HG03354 (cell line): ENCODE data around the gene GSTA3.
A peak's percentile ranks its signal among the peaks of the same experiment; 100 is the strongest.
"Not testable (repeated sequence)": the region's sequence is repeated elsewhere in the genome, so short reads cannot be mapped to it uniquely, and the experiment has no call there.

ENCODE experiments used
- ATAC-seq: cut with Tn5 transposase; IDR thresholded peaks from one replicate; pipeline ENCODE4 v1.9.1; 2021; ENCODE audit warnings: mild to moderate bottlenecking; ENCODE audit not compliant: unreplicated experiment, poor library complexity, severe bottlenecking

Gene GSTA3

DNA sequence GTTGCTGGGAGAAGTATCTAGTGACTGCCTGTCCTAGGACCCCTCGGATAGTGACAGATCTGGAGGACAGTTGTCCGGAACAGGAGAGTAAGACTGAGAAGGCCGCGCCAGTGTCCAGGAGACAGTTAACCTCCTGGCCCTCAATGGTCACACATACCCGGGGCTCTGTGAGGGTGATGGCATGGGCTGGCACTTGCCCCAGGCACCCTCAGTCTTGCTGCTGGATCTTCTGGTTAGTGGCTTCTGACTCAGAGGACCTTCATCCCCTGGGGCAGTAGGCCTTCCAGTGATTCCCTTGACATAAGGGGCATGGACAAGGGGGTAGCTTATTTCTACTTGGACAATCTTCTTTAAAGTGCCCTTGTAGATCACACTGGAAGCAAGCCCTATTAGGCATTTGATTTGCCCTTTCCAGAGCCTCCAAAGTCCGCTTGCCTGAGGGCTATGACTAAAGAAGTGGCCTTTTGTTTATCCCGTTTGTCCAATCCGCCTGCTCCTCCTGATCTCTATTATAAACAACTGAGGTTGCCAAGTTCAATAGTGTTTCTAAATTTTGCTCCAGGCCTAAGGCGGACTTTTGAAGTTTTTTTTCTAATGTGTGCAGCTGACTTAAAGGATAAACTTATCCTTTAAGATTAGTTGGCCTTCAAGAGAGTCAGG lies 8.7 kb upstream of the GSTA3 start:
- not testable (repeated sequence) for ATAC-seq

DNA sequence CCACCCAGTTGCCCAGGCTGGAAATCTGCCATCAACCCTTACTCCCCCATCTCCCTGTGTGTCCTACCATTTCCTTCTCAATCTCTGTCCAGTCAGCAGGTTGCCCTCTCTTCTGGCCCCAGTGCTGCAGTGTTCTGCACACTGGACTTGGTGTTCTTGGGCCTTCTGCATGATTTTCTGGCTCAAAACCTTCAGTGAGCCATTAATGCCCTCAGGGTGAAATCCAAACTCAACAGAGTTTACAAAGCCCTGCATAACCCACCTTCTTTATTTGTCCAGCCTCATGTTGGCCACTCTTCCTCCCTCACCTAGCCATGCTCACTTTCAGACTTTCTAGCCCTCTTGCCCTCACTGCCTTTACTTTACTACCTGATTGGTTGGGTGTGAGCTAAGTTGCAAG lies 5.0 kb upstream of the GSTA3 start:
- no peak for ATAC-seq

DNA sequence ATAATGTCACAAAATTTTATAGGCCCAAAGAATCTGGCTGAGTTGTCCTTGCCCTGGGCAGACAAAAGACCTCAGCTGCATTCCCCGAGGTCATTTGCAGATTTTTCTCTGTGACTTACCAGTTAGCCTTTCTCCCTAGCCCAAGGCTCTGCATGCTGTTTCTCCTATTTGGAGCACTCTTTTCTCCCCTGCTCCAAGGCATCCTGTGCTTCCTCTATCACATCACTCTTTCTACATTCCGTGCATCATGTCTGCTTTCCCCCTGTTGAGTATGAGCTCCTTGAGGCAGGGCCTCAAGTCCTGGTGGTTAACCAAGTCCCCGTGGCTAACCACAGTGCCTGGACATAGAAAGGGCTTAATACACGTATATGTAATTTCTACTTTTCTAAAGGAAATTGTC lies 593 bp upstream of the GSTA3 start:
- no peak for ATAC-seq

DNA sequence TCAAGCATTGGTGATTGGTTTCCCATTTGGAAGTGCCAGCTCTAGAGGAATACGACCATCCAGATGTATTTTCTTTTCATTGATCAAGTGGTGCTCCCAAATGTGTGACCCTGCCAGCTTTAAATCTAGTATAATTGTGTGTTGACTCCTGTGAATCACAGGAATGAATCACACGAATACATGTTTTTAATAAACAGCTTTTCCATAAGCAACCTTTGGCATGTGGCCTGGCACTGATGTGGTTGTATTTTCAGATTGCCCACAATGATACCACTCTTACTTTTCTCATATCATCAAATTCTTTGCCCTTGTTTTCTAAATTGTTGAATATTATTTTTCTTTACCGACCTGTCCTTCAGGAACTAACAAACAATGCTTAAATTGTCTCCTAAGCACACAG lies 367 bp downstream of the GSTA3 start:
- no peak for ATAC-seq

DNA sequence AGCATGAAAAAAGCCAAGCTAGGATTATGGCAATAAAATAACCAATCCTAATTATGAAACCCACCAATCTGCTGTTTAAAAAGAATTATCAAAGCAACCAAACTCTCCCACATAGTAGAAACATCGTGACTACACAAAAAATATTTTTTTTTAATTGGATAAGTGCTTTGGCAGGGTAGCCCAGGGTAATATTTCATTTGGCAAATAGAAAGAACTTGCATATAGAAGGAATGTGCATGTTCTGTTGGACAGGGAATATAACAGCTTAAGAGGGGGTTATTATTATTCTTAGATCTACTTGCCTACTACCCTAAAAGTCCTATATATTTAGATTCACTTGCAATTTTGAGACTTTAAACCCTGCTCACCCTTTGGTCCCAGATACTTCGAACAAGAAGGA lies 972 bp downstream of the GSTA3 start:
- no peak for ATAC-seq

DNA sequence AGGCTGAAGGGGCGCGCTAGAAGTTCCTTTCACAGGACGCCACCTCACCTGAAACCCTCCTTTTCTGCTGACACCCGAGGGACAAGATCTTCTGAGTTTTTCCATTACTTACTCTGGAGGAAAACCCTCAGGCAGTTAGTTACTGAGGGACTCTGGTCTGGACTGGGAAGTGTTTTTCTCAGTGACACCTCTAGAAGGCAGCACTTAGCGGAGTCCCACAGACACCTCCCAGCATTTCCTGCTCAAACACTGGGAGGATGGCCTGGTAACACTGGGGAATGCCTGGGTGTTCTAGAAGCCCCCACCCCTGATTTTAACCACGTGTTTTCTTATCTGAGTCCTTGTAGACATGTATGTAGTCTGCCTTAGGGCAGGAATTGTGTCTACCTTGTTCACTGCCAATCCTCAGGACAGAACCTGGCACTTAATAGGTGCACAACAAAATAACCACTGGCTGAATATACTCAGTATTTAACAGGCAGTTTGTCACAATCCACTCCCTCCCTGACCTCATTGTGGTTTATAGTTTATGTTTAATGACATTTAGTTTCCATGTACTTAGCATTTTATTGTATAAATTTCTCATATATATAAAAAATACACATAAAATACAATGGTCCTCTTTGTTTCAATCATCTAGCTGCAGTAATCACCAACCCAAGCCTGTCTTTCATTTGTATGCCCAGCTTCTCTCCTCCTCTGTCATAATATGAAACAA lies 4.8 kb downstream of the GSTA3 start:
- ATAC-seq, result no peak

DNA sequence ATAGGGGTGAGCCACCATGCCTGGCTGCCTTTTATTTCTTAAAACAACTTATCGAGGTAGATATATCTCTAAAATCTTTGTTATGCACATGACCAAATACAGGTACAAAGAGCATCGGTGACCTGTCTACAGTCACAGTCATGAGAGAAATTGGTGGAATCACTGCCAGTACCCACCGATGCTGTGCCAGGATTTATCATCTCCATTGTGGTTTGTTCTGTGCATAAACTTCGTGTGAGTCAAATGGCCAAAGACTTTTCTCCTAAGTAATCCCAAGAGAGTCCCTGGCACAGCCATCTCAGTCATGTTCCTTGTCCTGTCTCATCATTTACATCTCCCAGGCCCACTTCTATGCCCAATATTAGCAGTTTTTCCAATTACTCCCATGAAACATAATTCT lies 9.0 kb downstream of the GSTA3 start:
- no peak for ATAC-seq

DNA sequence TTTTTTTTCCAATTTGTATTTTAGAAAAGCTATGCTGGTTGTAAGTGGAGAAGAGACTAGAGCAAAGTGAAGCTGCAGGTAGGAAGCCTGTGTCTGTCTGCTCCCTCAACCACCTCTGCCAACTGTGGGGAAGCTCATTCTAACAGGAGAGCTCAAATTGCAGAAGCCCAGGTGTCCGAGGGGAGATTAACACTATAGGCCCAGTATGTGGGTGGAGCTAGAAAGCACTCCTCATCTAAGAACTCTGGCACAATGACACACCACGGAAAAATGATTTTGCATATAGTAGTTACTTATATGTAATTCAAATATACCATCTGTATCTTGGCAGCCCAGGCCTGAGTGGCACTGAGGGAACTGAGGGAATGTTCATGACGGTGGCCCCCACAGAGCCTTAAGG lies 13.7 kb downstream of the GSTA3 start:
- not testable (repeated sequence) for ATAC-seq

DNA sequence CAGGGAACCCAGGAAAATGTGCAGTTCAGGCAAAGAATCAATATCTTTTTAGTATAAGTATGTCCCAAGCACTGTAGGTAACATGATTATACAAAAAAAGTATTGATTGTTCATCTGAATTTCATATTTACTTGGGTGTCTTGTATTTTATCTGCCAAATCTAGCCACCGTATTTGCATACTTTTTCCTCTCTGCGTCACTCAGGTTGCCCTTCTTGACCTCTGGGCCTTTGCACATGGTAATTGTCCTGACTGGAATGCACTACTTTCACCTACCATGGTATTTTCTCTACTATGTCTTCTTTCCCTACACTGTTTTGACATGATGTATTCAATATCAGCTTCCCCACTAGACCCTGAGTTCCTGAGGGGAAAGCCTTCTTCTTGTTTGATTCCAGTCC lies 15.2 kb downstream of the GSTA3 start:
- no peak for ATAC-seq

DNA sequence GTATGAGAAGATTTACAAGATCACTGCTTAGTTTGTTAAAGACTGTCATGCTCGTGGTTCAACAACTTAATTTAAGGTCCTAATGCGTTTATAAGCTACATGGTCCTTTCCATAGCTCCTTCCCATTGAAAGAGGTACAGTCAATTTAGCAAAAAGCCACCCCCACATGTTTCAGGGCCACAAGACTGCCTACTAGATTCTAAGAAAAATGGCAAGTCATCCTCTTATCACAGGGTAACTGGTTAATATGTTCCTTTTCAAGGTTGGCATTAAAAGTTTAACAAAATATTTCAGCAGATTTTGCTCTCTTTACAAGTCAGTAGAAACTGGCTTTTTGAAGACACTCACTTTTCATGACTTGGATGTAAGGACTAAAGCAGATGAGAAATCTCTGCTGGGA lies 15.7 kb downstream of the GSTA3 start:
- ATAC-seq, result no peak

DNA sequence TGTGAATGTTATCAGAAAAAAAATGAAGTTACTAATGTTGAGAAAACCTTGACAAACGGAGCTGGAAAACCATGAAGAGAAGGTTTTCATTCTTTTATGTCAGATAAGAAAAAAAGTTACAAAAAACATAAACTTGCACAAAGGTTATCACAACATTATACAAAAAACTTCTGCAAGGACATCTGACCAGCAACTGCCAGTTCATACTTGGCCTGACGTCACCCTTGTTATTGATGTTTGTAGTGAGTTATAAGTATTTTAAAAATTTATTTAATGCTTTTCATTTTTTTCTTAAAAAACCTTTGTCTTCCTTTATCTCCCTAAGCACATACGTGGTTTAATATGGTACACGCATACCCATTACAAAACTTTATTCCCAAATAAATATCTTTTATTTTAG lies 16.3 kb downstream of the GSTA3 start:
- ATAC-seq, result no peak

DNA sequence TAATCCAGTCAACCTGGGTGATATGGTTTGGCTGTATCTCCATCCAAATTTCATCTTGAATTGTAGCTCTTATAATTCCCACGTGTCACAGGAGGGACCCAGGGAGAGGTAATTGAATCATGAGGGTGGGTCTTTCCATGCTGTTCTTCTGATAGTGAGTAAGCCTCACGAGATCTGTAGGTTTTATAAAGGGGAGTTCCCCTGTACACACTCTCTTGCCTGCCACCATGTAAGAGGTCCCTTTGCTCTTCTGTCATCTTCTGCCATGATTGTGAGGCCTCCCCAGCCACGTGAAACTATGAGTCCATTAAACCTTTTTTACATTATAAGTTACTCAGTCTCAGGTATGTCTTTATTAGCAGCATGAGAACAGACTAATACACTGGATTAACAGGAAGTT lies 19.5 kb downstream of the GSTA3 start:
- ATAC-seq, result no peak

DNA sequence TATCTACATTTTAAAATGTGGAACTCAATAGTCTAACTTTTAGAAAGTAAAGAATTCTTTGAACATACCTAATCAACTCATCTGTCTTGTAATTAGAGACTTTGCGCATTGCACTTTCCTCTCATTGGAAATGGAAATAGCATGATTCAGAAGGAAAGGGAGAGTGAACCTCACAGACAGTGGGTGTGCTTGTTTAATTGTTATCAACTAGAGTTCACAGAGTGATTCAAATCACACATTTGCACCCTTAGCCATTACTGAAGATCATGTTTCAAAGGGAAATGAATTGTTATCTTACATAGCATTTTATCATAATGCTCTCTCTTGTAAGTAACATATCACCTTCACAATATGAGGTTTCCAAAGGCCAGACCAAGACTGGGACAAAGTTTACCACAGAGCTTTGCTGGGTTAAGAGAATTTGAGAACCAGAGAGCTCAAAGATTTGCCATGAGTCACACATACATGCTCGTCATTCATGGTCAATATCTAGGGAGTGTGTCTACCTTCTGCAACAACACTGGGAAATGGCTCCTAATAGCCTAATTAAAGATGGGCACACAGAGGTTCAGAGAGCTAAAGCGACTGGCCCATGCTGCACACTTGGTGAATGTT lies 21.5 kb downstream of the GSTA3 start:
- no peak for ATAC-seq

DNA sequence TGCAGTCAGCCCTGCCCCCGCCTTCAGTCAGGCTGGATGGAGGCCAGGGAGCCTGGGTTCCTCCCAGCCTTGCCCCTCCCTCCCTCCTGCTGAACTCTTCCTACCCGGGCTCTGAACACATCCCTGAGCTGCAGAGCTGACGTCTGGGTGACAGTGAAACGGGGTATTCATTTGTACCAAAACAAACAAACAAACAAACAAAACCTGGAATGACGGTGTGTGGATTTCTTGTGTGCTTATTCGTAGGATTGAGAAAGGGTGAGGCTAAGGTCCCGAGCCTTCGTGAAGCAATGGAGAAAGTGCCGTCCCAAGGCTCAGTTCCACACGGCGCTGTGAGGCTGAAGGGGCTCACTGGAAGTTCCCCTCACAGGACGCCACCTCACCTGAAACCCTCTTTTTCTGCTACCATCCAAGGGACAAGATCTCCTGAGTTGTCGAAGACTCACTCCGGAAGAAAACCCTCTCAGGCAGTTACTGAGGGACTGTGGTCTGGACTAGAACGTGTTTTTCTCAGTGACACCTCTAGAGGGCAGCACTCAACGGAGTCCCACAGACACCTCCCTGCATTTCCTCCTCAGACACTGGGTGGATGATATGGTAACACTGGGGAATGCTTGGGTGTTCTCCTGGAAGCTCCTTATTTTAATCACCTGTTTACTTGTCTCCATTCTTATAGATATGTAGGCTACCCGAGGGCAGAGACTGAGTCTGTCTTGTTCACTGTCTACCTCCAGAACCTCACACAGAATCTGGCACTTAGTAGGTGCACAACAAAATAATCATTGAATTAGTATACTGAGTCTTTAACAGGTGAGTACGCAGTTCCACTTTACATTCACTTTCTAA lies 27.3 kb downstream of the GSTA3 start:
- peak; percentile 100 for ATAC-seq

DNA sequence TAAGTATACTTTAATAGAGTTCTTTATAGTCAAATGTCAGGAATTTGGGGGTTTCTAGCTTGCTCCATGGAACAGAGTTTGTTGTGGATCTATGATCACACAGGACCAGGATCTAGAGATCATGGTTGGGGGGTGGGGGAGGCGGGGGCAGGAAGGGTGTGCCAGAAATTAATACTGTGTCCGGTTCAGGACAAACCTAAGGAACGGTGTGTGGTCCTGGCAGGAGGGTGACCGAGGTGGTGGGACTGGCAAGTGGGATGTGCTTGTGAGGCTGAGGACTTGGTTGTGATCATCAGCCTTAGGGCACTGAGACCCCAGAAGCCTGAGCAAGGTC lies 27.9 kb downstream of the GSTA3 start:
- no peak for ATAC-seq

DNA sequence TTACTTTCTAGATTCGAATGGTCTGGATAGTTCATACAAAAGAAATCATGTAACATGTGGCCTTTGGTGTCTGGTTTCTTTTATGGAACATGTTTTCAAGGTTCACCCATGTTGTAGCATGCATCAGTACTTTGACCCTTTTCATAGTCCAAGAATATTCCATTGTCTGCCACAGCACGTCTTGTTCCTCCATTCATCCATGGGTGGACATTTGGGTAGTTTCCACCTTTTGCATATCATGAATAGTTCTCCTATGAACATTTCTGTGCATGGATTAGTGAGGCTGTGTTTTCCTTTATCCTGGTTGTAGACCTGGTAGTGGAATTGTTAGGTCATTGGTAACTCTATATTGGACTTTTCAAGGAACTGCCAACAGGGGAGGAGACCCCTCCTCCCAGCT lies 31.7 kb downstream of the GSTA3 start:
- no peak for ATAC-seq

DNA sequence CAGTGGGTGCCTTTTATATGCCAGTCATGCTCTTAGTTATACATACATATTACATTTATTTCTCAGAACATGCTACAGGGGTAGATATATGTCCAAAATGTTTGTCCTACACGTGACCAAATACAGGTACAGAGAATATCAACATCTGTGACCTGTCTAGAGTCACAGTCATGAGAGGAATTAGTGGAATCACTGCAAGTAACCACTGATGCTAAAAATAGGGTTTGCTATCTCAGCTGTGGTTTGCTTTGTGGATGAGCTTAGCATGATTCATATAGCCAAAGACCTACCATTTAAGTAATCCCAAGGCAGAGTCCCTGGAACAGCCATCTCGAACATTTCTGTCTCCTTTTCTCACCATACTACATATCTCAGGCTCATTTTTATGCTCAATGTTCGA lies 32.3 kb downstream of the GSTA3 start:
- ATAC-seq, result no peak

DNA sequence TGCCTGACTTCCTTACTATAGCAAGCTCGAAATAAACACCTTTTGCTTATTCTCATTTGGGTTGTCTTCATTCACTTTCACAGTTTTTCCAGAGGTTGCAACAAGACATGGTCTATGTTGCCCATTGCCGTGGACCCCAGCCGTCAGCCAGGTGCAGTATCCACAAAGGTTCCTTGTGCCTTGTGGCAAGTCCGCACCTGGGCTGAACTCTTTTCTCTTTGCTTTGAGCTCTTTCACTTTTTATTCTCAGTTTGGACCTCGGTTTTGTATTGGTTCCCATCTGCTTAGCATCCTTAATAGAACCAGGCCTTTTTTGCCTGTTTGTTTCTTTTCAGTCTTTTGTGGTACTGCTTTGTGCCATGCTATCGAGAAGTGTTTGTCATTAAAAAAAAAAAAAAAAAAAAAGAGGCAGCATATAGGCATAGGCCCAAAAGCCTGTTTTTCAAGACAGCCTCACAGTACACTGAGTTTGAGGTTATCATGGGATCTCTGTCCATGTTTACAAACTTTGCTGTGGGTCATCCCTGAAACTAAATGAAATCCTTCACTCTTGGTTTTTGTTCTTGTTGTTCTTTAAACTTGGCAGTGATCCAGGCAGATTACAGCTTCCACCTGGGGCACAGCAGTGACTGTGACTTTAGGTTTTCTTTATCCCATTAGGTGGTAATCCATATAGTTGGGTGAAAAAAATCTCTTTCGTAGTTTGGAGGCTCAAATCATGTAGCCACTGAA lies 33.3 kb downstream of the GSTA3 start:
- no peak for ATAC-seq

DNA sequence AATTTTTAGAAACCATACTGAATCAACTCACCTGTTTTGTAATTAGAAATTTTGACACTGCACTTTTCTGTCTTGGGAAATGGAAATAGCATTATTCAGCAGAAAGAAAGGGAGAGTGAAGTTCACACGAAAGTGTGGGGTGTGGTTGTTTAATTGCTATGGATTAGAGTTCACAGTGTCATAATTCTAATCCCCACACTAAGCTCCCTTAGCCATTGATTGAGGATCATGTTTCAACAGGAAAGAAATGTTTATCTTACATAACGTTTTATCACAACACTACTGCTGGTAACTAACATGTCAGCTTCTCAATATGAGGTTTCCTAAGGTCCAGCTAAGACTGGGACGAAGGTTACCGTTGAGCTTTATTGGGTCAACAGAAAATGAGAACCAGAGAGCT lies 37.5 kb downstream of the GSTA3 start:
- ATAC-seq, result no peak

DNA sequence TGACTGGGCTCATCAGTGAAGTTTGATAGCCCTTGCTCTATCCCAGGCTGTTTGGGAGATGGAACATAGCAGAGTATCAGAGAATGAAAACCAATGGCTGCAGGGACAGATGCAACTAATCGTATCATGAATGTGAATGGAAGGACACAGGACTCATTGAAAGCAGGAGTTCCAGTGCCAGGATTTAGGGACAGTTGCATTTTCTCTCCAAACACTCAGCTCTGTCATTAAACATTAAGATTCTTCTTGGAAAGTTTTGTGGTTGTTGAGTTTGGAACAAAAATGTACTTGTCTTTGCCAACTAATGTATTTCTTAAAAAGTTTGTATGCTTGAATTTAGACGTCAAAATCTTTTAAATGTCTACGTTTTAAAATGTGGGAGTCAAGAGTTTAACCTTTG lies 37.9 kb downstream of the GSTA3 start:
- no peak for ATAC-seq
